ENCODE measurements around the gene MFSD6. TPM values are rescaled to one million over a fixed set of nuclear protein-coding genes. Genes with fewer than 3 reads are reported as not detected.

The MFSD6 gene
- total RNA-seq, 4 donors from 2014 or later = 3.6 to 30.3 (median 28.4) TPM

DNA sequence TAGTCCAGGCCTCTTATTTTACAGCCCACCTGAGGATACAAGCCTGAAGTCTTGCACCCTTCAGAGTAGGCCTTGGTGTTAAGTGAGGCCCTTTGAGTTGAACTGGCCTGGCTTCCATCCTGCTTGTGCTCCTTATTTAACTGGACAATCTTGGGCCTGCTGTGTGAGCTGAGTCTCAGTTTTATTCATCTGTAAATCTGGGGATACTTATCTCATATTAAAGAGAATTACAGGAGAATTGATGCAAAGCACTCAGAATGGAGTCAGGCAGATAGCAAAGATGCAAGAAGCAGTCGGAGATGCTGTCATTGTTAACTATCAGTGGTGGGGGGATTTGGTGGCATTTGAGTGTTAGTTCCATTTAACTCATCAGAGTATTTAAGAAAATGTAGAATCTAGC lies 36.8 kb downstream of the MFSD6 start:
- TF ChIP-seq POLR2A (IDR thresholded peaks at IDR 0.05) = no peak
- TF ChIP-seq, protein P1, sequence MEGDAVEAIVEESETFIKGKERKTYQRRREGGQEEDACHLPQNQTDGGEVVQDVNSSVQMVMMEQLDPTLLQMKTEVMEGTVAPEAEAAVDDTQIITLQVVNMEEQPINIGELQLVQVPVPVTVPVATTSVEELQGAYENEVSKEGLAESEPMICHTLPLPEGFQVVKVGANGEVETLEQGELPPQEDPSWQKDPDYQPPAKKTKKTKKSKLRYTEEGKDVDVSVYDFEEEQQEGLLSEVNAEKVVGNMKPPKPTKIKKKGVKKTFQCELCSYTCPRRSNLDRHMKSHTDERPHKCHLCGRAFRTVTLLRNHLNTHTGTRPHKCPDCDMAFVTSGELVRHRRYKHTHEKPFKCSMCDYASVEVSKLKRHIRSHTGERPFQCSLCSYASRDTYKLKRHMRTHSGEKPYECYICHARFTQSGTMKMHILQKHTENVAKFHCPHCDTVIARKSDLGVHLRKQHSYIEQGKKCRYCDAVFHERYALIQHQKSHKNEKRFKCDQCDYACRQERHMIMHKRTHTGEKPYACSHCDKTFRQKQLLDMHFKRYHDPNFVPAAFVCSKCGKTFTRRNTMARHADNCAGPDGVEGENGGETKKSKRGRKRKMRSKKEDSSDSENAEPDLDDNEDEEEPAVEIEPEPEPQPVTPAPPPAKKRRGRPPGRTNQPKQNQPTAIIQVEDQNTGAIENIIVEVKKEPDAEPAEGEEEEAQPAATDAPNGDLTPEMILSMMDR (IDR thresholded peaks at IDR 0.05) = no peak
- Histone ChIP-seq H3K27ac (peak overlapping the region in 1 of 2 donors; percentile 58), H3K36me3 (no peaks in the 10 kb centered on the region), H3K9me3 (no peaks in the 10 kb centered on the region), H3K4me3 (no peak overlapping the region), H3K27me3 (no peaks in the 10 kb centered on the region), H3K4me1 (no peaks in the 10 kb centered on the region)
- intact Hi-C loops (cut with DNase I; ENCODE audit: low total_unique reads) = no loop called here
- DNase-seq = no peak

DNA sequence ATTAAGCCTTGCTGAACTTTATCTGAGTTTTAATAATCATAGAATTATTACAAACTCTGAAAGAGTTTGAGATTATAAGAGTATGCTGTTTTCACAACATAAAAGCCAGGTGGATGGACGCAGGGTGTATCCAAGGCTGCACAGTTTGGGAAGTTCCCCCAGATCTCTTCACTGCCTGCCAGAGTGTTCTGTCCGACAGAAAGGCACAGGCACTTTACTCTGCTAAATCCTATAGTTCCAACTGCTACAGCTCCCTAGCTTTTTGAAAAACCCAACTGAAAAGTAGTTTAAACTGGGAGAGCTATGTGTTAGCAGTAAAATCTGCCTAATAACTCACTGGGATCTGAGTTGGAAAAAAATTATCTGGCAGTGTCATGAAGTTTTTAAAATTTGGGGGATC lies 38.0 kb downstream of the MFSD6 start:
- Histone ChIP-seq H3K9me3 (no peaks in the 10 kb centered on the region), H3K4me1 (no peaks in the 10 kb centered on the region), H3K27me3 (no peaks in the 10 kb centered on the region), H3K36me3 (no peaks in the 10 kb centered on the region), H3K27ac (peak overlapping the region in 1 of 2 donors; percentile 58), H3K4me3 (no peak overlapping the region)
- TF ChIP-seq POLR2A (IDR thresholded peaks at IDR 0.05) = no peak
- TF ChIP-seq, protein P1 (IDR thresholded peaks at IDR 0.05) = no peak
- intact Hi-C loops (cut with DNase I; ENCODE audit: low total_unique reads) = no loop called here
- DNase-seq = no peak

DNA sequence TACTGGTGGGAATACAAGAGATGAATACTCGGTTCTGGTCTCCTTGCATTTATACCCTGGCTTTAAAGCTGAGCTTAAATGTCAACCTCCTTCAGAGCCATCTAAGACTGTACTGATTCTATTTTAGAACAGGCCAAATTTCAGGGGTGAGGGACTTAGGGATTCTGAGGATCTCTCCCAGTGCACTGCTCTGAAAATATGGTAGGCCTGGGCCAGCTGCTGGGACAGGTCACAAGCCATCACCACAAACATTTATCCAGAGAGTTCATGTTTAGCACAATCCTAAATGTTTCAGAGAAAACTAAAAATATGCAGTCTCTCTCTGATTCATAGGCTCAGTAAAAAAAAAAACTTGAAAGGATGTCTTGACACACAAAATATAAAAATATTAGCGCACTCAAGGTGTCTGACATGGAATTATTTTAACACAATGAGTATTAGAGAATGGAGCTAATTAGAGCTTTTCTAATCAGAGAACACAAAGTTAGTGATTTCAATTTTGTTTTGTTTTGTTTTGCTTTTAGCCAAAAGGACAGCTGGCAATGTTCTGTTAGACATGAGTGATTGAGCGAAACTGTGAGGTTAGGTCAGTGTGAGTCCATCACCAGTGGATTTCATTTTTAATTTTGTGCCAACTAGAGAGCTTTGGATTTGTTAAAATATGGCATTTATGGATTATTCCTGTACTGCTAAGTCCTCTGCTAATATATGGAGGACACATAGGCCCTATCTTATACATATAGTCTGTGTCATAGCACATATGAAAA lies 38.8 kb downstream of the MFSD6 start:
- Histone ChIP-seq H3K4me1 (no peaks in the 10 kb centered on the region), H3K36me3 (no peaks in the 10 kb centered on the region), H3K27me3 (no peaks in the 10 kb centered on the region), H3K27ac (peak overlapping the region in 1 of 2 donors; percentile 58), H3K4me3 (no peak overlapping the region), H3K9me3 (no peaks in the 10 kb centered on the region)
- DNase-seq = no peak
- no peak for TF ChIP-seq POLR2A (IDR thresholded peaks at IDR 0.05)
- TF ChIP-seq, protein P1 (IDR thresholded peaks at IDR 0.05) = no peak
- intact Hi-C loops (cut with DNase I; ENCODE audit: low total_unique reads) = no loop called here

DNA sequence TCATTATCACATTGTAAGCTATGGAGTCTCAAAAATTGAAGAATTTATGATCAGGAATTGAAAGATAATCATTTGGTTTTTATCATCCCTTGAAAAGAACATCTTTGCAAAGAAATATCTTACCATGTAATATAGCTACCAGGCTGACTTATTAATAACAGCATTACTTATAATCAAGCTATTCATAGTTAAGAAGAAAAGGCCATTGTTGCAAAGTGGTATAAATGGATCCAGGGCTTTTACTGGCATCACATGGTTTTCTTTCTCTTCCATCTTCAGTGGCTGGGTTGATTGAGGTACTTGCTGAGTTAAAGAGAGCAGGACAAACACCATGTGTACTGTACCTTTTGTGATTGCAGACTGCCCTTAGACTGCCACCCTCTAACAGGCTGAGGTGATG lies 39.6 kb downstream of the MFSD6 start:
- H3K4me1 ChIP-seq = no peaks in the 10 kb centered on the region
- no peak for DNase-seq
- no peaks in the 10 kb centered on the region for H3K9me3 ChIP-seq
- no peak overlapping the region for H3K4me3 ChIP-seq
- no peak overlapping the region for H3K27ac ChIP-seq
- no peaks in the 10 kb centered on the region for H3K27me3 ChIP-seq
- intact Hi-C loops (cut with DNase I; ENCODE audit: low total_unique reads) = no loop called here
- no peaks in the 10 kb centered on the region for H3K36me3 ChIP-seq
- TF ChIP-seq, protein P1 (IDR thresholded peaks at IDR 0.05) = no peak
- no peak for TF ChIP-seq POLR2A (IDR thresholded peaks at IDR 0.05)

DNA sequence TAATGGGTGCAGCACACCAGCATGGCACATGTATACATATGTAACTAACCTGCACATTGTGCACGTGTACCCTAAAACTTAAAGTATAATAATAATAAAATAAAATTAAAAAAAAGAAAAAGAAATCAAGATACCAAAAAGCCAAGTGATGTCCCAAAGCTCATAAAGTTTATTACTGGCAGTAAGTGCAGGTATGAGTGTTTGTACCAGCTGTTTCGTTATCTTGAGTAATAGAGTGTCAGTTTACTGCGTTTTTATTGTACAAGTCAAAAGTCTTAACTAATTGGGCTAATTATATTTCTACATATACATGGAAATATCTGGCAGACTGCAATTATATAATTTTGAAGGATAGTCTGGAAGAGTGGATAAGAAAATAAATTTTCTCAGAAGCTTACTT lies 41.8 kb downstream of the MFSD6 start:
- intact Hi-C loops (cut with DNase I; ENCODE audit: low total_unique reads) = no loop called here
- no peaks in the 10 kb centered on the region for H3K36me3 ChIP-seq
- no peaks in the 10 kb centered on the region for H3K27me3 ChIP-seq
- TF ChIP-seq POLR2A (IDR thresholded peaks at IDR 0.05) = no peak
- TF ChIP-seq, protein P1 (IDR thresholded peaks at IDR 0.05) = no peak
- no peak for DNase-seq
- no peak overlapping the region for H3K4me3 ChIP-seq
- no peaks in the 10 kb centered on the region for H3K9me3 ChIP-seq
- no peak overlapping the region for H3K27ac ChIP-seq
- H3K4me1 ChIP-seq = no peaks in the 10 kb centered on the region
